ENCODE data around the gene VANGL2.

VANGL2 gene

GRCh38 chr1:160429125-160429561, 28.8 kb downstream of the VANGL2 start:
- no peak overlapping the region for H3K4ac ChIP-seq (ENCODE audit: low read depth, low read length)
- H2BK12ac ChIP-seq (ENCODE audit: low read length): no peak overlapping the region
- no peak overlapping the region for H3K4me2 ChIP-seq (ENCODE audit: low read length)
- H3K79me1 ChIP-seq (ENCODE audit: low read length): no peaks in the 10 kb centered on the region
- no peaks in the 10 kb centered on the region for H3K27me3 ChIP-seq (ENCODE audit: insufficient read depth, low read length)
- no peak overlapping the region for H2BK5ac ChIP-seq (ENCODE audit: low read depth, low read length, poor library complexity)
- whole genome bisulfite sequencing (ENCODE audit: extremely low coverage, insufficient coverage, insufficient read length): no CpG with 5 or more reads among the region's 2 CpGs
- no peak overlapping the region for H2BK120ac ChIP-seq (ENCODE audit: insufficient read depth, low read length, poor library complexity)
- no peaks in the 10 kb centered on the region for H3K4me1 ChIP-seq (ENCODE audit: control insufficient read depth in 1 of 2, insufficient read depth in 2 of 2, low read length in 2 of 2)
- H4K8ac ChIP-seq (ENCODE audit: low read depth, low read length): no peak overlapping the region
- H3K14ac ChIP-seq (ENCODE audit: low read length): no peak overlapping the region
- no peak overlapping the region for H2AFZ ChIP-seq (ENCODE audit: insufficient read depth, low read length, poor library complexity)
- H4K91ac ChIP-seq (ENCODE audit: low read depth, low read length): no peak overlapping the region
- H3K9me3 ChIP-seq (ENCODE audit: insufficient read depth, low read depth, low read length): peaks cover 2% of the 10 kb centered on the region
- no peak overlapping the region for H2AK5ac ChIP-seq (ENCODE audit: low read length)
- H3K9ac ChIP-seq (ENCODE audit: low read length): no peak overlapping the region
- H3K27ac ChIP-seq (ENCODE audit: low read depth, low read length): no peak overlapping the region
- no peak overlapping the region for H3K23ac ChIP-seq (ENCODE audit: low read length)
- no peak overlapping the region for H3K18ac ChIP-seq (ENCODE audit: low read length)
- H3K4me3 ChIP-seq (ENCODE audit: low read depth, low read length): no peak overlapping the region
- H3K36me3 ChIP-seq (ENCODE audit: control insufficient read depth in 1 of 2, insufficient read depth in 2 of 2, low read length in 2 of 2): peaks cover 19 to 32% of the 10 kb centered on the region in 2 experiments
- no peaks in the 10 kb centered on the region for H3K79me2 ChIP-seq (ENCODE audit: control insufficient read depth, insufficient read depth, low read length, poor library complexity)
- H4K12ac ChIP-seq (ENCODE audit: low read depth, low read length): no peak overlapping the region
- DNase-seq: no peak

- peaks cover 2% of the 10 kb centered on the region for H3K9me3 ChIP-seq (ENCODE audit: insufficient read depth, low read depth, low read length)
- no peak overlapping the region for H2BK12ac ChIP-seq (ENCODE audit: low read length)
- no peak overlapping the region for H4K12ac ChIP-seq (ENCODE audit: low read depth, low read length)
- H2AK5ac ChIP-seq (ENCODE audit: low read length): no peak overlapping the region
- no peaks in the 10 kb centered on the region for H3K27me3 ChIP-seq (ENCODE audit: insufficient read depth, low read length)
- H4K91ac ChIP-seq (ENCODE audit: low read depth, low read length): no peak overlapping the region
- no peak for DNase-seq
- H3K4me3 ChIP-seq (ENCODE audit: low read depth, low read length): no peak overlapping the region
- no peaks in the 10 kb centered on the region for H3K4me1 ChIP-seq (ENCODE audit: control insufficient read depth in 1 of 2, insufficient read depth in 2 of 2, low read length in 2 of 2)
- WGBS (ENCODE audit: extremely low coverage, insufficient coverage, insufficient read length): no CpG with 5 or more reads among the region's 2 CpGs
- H3K18ac ChIP-seq (ENCODE audit: low read length): no peak overlapping the region
- no peak overlapping the region for H2BK120ac ChIP-seq (ENCODE audit: insufficient read depth, low read length, poor library complexity)
- no peak overlapping the region for H2BK5ac ChIP-seq (ENCODE audit: low read depth, low read length, poor library complexity)
- H3K9ac ChIP-seq (ENCODE audit: low read length): no peak overlapping the region
- H3K4me2 ChIP-seq (ENCODE audit: low read length): no peak overlapping the region
- H3K36me3 ChIP-seq (ENCODE audit: control insufficient read depth in 1 of 2, insufficient read depth in 2 of 2, low read length in 2 of 2): peaks cover 14 to 25% of the 10 kb centered on the region in 2 experiments
- H3K14ac ChIP-seq (ENCODE audit: low read length): no peak overlapping the region
- H2AFZ ChIP-seq (ENCODE audit: insufficient read depth, low read length, poor library complexity): no peak overlapping the region
- no peak overlapping the region for H3K4ac ChIP-seq (ENCODE audit: low read depth, low read length)
- H3K79me2 ChIP-seq (ENCODE audit: control insufficient read depth, insufficient read depth, low read length, poor library complexity): no peaks in the 10 kb centered on the region
- no peak overlapping the region for H3K27ac ChIP-seq (ENCODE audit: low read depth, low read length)
- H4K8ac ChIP-seq (ENCODE audit: low read depth, low read length): no peak overlapping the region
- no peak overlapping the region for H3K23ac ChIP-seq (ENCODE audit: low read length)
- no peaks in the 10 kb centered on the region for H3K79me1 ChIP-seq (ENCODE audit: low read length)
These were observed 29.6 kb downstream of the VANGL2 start for GRCh38 chr1:160429702-160430535.

DNA sequence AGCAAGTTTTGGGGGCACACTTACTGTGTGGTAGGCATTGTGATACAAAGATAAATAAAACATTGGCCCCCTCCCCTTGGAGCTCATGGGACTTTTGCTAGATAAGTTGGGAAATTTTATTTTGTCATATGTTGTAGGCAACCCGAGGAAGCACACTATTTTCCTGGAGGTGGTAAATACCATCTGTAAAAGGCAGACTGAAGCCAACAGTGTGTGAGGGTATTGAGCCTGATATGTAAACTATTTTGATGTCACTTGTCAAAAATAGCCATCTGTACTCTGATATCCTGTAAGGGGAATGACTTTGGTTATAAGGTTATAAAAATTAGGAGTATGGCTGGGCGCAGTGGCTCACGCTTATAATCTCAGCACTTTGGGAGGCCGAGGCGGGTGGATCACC, 30.6 kb downstream of the VANGL2 start:
- Histone ChIP-seq H3K14ac (ENCODE audit: low read length) (no peak overlapping the region), H3K23ac (ENCODE audit: low read length) (no peak overlapping the region)

DNA sequence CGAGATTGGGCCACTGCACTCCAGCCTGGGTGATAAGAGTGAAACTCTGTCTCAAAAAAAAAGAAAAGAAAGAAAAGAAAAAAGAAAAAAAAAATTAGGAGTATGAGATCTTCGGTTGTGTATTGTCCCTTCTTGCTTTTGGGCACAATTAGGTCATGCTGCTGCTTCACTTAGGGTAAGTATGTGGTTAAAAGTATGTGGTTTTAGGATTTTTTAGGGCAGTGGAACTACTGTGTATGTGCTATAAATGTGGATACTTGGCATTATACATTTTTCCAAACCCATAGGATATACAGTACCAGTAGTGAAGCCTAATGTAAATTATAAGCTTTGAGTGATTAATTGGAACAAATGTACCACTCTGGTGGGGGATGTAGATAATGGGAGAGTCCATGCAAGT, 31.2 kb downstream of the VANGL2 start:
- Histone ChIP-seq H3K14ac (ENCODE audit: low read length) (no peak overlapping the region), H3K79me1 (ENCODE audit: low read length) (no peaks in the 10 kb centered on the region), H3K79me2 (ENCODE audit: control insufficient read depth, insufficient read depth, low read length, poor library complexity) (no peaks in the 10 kb centered on the region), H3K27me3 (ENCODE audit: insufficient read depth, low read length) (no peaks in the 10 kb centered on the region), H4K91ac (ENCODE audit: low read depth, low read length) (no peak overlapping the region), H3K4me3 (ENCODE audit: low read depth, low read length) (no peak overlapping the region), H3K4me2 (ENCODE audit: low read length) (no peak overlapping the region), H3K4ac (ENCODE audit: low read depth, low read length) (no peak overlapping the region), H2AFZ (ENCODE audit: insufficient read depth, low read length, poor library complexity) (no peak overlapping the region), H3K27ac (ENCODE audit: low read depth, low read length) (no peak overlapping the region), H3K18ac (ENCODE audit: low read length) (no peak overlapping the region), H2AK5ac (ENCODE audit: low read length) (no peak overlapping the region), H3K23ac (ENCODE audit: low read length) (no peak overlapping the region), H3K36me3 (ENCODE audit: control insufficient read depth in 1 of 2, insufficient read depth in 2 of 2, low read length in 2 of 2) (peaks cover 3 to 12% of the 10 kb centered on the region in 2 experiments), H3K9ac (ENCODE audit: low read length) (no peak overlapping the region), H2BK120ac (ENCODE audit: insufficient read depth, low read length, poor library complexity) (no peak overlapping the region), H2BK12ac (ENCODE audit: low read length) (no peak overlapping the region), H3K4me1 (ENCODE audit: control insufficient read depth in 1 of 2, insufficient read depth in 2 of 2, low read length in 2 of 2) (no peaks in the 10 kb centered on the region), H4K12ac (ENCODE audit: low read depth, low read length) (no peak overlapping the region), H2BK5ac (ENCODE audit: low read depth, low read length, poor library complexity) (no peak overlapping the region), H3K9me3 (ENCODE audit: insufficient read depth, low read depth, low read length) (peaks cover 2% of the 10 kb centered on the region), H4K8ac (ENCODE audit: low read depth, low read length) (no peak overlapping the region)
- no peak for DNase-seq
- no CpG with 5 or more reads among the region's 2 CpGs for WGBS (ENCODE audit: extremely low coverage, insufficient coverage, insufficient read length)

More for the DNA sequence above, 30.6 kb downstream of the VANGL2 start:
- no peak overlapping the region for H2AFZ ChIP-seq (ENCODE audit: insufficient read depth, low read length, poor library complexity)
- H3K4me3 ChIP-seq (ENCODE audit: low read depth, low read length): no peak overlapping the region
- no peaks in the 10 kb centered on the region for H3K27me3 ChIP-seq (ENCODE audit: insufficient read depth, low read length)
- H3K27ac ChIP-seq (ENCODE audit: low read depth, low read length): no peak overlapping the region
- H4K91ac ChIP-seq (ENCODE audit: low read depth, low read length): no peak overlapping the region
- H3K18ac ChIP-seq (ENCODE audit: low read length): no peak overlapping the region
- no peak overlapping the region for H2BK120ac ChIP-seq (ENCODE audit: insufficient read depth, low read length, poor library complexity)
- no peak overlapping the region for H3K4me2 ChIP-seq (ENCODE audit: low read length)
- H2AK5ac ChIP-seq (ENCODE audit: low read length): no peak overlapping the region
- H3K79me1 ChIP-seq (ENCODE audit: low read length): no peaks in the 10 kb centered on the region
- no peak overlapping the region for H3K4ac ChIP-seq (ENCODE audit: low read depth, low read length)
- H4K12ac ChIP-seq (ENCODE audit: low read depth, low read length): no peak overlapping the region
- no peak overlapping the region for H2BK5ac ChIP-seq (ENCODE audit: low read depth, low read length, poor library complexity)
- no peak overlapping the region for H2BK12ac ChIP-seq (ENCODE audit: low read length)
- no peaks in the 10 kb centered on the region for H3K4me1 ChIP-seq (ENCODE audit: control insufficient read depth in 1 of 2, insufficient read depth in 2 of 2, low read length in 2 of 2)
- no peak overlapping the region for H3K9ac ChIP-seq (ENCODE audit: low read length)
- no peak overlapping the region for H4K8ac ChIP-seq (ENCODE audit: low read depth, low read length)
- peaks cover 2% of the 10 kb centered on the region for H3K9me3 ChIP-seq (ENCODE audit: insufficient read depth, low read depth, low read length)
- H3K79me2 ChIP-seq (ENCODE audit: control insufficient read depth, insufficient read depth, low read length, poor library complexity): no peaks in the 10 kb centered on the region
- no CpG with 5 or more reads among the region's 5 CpGs for WGBS (ENCODE audit: extremely low coverage, insufficient coverage, insufficient read length)
- no peak for DNase-seq
- peaks cover 7 to 16% of the 10 kb centered on the region in 2 experiments for H3K36me3 ChIP-seq (ENCODE audit: control insufficient read depth in 1 of 2, insufficient read depth in 2 of 2, low read length in 2 of 2)
